K562 (cell line): Measurements from ENCODE around the gene STK4.

Experiments used
- ARID4B ChIP-seq: sonication (generic); formaldehyde crosslinking; IDR thresholded peaks from 2 replicates; pipeline ENCODE4 v1.8.0; 2022; ENCODE audit warnings: mild to moderate bottlenecking, missing genetic modification reagents
- CEBPB ChIP-seq: fragments of 450-650 bp; IDR thresholded peaks from 2 replicates; pipeline ENCODE4 v1.6.1; 2016; ENCODE audit warnings: missing genetic modification characterization, missing compliant biosample characterization
- CHD4 ChIP-seq: fragments of 200-600 bp; sonication (generic); IDR thresholded peaks from 3 replicates; pipeline ENCODE4 v1.6.1; 2012; ENCODE audit warnings: low read depth, mild to moderate bottlenecking, mixed read lengths, low read length, inconsistent platforms; ENCODE audit not compliant: insufficient read depth, insufficient replicate concordance, poor library complexity, severe bottlenecking
- CTCF ChIP-seq, 3 experiments: IDR thresholded peaks in 2 of 3; conservative IDR thresholded peaks in 1 of 3; 2 replicates each; pipeline ENCODE4 v1.5.1; 2011 to 2012; ENCODE audit warnings: low read length in 3 of 3, mild to moderate bottlenecking in 3 of 3, control low read depth in 2 of 3, improper control_type of control experiment in 1 of 3, inconsistent platforms in 1 of 3, low read depth in 1 of 3, mixed read lengths in 1 of 3, moderate library complexity in 1 of 3; ENCODE audit not compliant: insufficient read depth in 2 of 3
- IRF1 ChIP-seq: sonication (generic); formaldehyde crosslinking; IDR thresholded peaks from 2 replicates; pipeline ENCODE4 v1.8.0; 2022; ENCODE audit warnings: missing genetic modification reagents, mild to moderate bottlenecking, borderline replicate concordance
- JUN ChIP-seq, 2 experiments: sonication (generic) in 1 of 2; formaldehyde crosslinking in 1 of 2; IDR thresholded peaks; 2 replicates each; pipeline versions ENCODE4 v1.6.1 to v1.8.0; 2012 to 2022; ENCODE audit warnings: borderline replicate concordance in 2 of 2, mild to moderate bottlenecking in 2 of 2, improper control_type of control experiment in 1 of 2, low read depth in 1 of 2, low read length in 1 of 2, missing genetic modification reagents in 1 of 2
- NFE2L1 ChIP-seq: fragments of 450-650 bp; IDR thresholded peaks from 2 replicates; pipeline ENCODE4 v1.6.1; 2016; ENCODE audit warnings: missing genetic modification characterization, low read depth, mild to moderate bottlenecking, missing compliant biosample characterization, moderate library complexity, borderline replicate concordance
- PHF20 ChIP-seq: fragments of 450-650 bp; IDR thresholded peaks from 2 replicates; pipeline ENCODE4 v1.6.1; 2018; ENCODE audit not compliant: partially characterized antibody
- POLR2A ChIP-seq: fragments of 450-650 bp; conservative IDR thresholded peaks from 2 replicates; pipeline ENCODE4 v1.6.1; 2016
- TF ChIP-seq, protein P1 (sequence below): IDR thresholded peaks from 2 replicates; pipeline ENCODE4 v1.6.1; 2012; ENCODE audit warnings: low read depth, low read length, improper control_type of control experiment, borderline replicate concordance

DNA sequence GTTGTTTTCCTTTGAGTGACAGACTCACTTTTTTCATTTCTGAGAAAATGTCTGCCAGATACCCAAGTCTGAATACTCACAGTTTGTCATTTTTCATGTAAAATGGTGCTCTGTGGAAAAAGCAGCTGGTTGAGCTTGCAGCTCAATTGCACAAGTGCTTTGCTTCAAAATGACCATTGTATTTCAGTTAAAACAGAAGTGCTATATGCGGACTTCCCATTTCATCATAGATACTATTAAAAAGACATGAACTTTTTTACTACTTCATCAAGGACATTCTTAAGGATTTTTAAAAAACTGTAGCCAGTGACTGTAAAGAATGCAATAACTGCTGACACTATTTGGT, 73.1 kb downstream of the STK4 start:
- no peak for TF ChIP-seq CHD4
- no peak for TF ChIP-seq JUN (IDR thresholded peaks at IDR 0.05; ENCODE audit: borderline replicate concordance, low read depth, low read length)
- no peak for TF ChIP-seq JUN (CRISPR knock-in tag; IDR thresholded peaks at IDR 0.05; ENCODE audit: borderline replicate concordance)
- no peak for TF ChIP-seq IRF1 (CRISPR knock-in tag)
- TF ChIP-seq CEBPB (tag): no peak
- TF ChIP-seq CTCF (IDR thresholded peaks at IDR 0.05 in 2 of 3, conservative IDR thresholded peaks at IDR 0.05 in 1 of 3; ENCODE audit: insufficient read depth in 2 of 3, low read depth in 1 of 3, low read length in 3 of 3): no peak
- TF ChIP-seq PHF20: no peak
- no peak for TF ChIP-seq ARID4B (CRISPR knock-in tag)
- TF ChIP-seq, protein P1, sequence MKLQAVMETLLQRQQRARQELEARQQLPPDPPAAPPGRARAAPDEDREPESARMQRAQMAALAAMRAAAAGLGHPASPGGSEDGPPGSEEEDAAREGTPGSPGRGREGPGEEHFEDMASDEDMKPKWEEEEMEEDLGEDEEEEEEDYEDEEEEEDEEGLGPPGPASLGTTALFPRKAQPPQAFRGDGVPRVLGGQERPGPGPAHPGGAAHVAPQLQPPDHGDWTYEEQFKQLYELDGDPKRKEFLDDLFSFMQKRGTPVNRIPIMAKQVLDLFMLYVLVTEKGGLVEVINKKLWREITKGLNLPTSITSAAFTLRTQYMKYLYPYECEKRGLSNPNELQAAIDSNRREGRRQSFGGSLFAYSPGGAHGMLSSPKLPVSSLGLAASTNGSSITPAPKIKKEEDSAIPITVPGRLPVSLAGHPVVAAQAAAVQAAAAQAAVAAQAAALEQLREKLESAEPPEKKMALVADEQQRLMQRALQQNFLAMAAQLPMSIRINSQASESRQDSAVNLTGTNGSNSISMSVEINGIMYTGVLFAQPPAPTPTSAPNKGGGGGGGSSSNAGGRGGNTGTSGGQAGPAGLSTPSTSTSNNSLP: no peak
- TF ChIP-seq NFE2L1 (tag): no peak
- TF ChIP-seq POLR2A: no peak
